Neural cell (in vitro differentiated cells): Measurements from ENCODE around the gene RLN3.

ENCODE experiments used
- CTCF ChIP-seq: fragments of 450-650 bp; IDR thresholded peaks from 2 replicates; pipeline ENCODE4 v1.5.1; 2014; ENCODE audit warnings: antibody characterized with exemption, mild to moderate bottlenecking, moderate library complexity; ENCODE audit not compliant: poor library complexity, severe bottlenecking
- EP300 ChIP-seq: fragments of 450-650 bp; conservative IDR thresholded peaks from 2 replicates; pipeline ENCODE4 v1.6.1; 2014; ENCODE audit warnings: antibody characterized with exemption, mild to moderate bottlenecking, moderate library complexity; ENCODE audit not compliant: poor library complexity, severe bottlenecking
- EZH2 ChIP-seq: fragments of 200-600, 300-800 bp; shearing (Covaris generic), sonication (generic); IDR thresholded peaks from 2 replicates; pipeline ENCODE4 v1.6.1; 2014; ENCODE audit warnings: antibody characterized with exemption, low read length, borderline replicate concordance, mild to moderate bottlenecking; ENCODE audit not compliant: insufficient read depth, poor library complexity, severe bottlenecking
- SMC3 ChIP-seq: fragments of 450-650 bp; conservative IDR thresholded peaks from 2 replicates; pipeline ENCODE4 v1.6.1; 2014; ENCODE audit warnings: antibody characterized with exemption, mild to moderate bottlenecking, moderate library complexity; ENCODE audit not compliant: poor library complexity
- TAF1 ChIP-seq: IDR thresholded peaks from 2 replicates; pipeline ENCODE4 v1.6.1; 2012; ENCODE audit warnings: low read depth

GRCh38 chr19:14058182-14059092 lies 30.5 kb downstream of the RLN3 start:
- TF ChIP-seq EZH2, result no peak
- TF ChIP-seq CTCF, result no peak
- TF ChIP-seq TAF1, result no peak
- TF ChIP-seq EP300, result no peak
- no peak for TF ChIP-seq SMC3
